GM12878 (cell line): ENCODE measurements around the gene SYMPK. TPM values are rescaled to one million over a fixed set of nuclear protein-coding genes. Genes with fewer than 3 reads are reported as not detected.

Experiments used
- ATAC-seq: fragments of 200-7000 bp; cut with Tn5 transposase; 3 replicates; pipeline ENCODE4 v1.9.1; 2020; ENCODE audit warnings: mild to moderate bottlenecking, moderate library complexity
- BruUV-seq: library from RNA; stranded (reverse); fragments of 400-500 nt; replicated peaks from 2 replicates; lab custom pipeline; 2021; lab: Mats Ljungman, UMichigan
- CTCF ChIA-PET: fragments of 300-600 bp; sonication (Branson Sonifier 250); formaldehyde crosslinking; extraction: SDS; loops from one replicate; lab custom pipeline; 2021; ENCODE audit warnings: inconsistent platforms; lab: Yijun Ruan, JAX
- POLR2A ChIA-PET: fragments of 350-600 bp; formaldehyde crosslinking; extraction: SDS; loops from one replicate; lab custom pipeline; 2021; ENCODE audit warnings: inconsistent platforms; lab: Charles Lee
- RAD21 ChIA-PET: fragments of 300-600 bp; sonication (Branson Sonifier 250); formaldehyde crosslinking; loops from one replicate; lab custom pipeline; 2023; ENCODE audit warnings: antibody characterized with exemption; ENCODE audit not compliant: unreplicated experiment; lab: Charles Lee
- SMC1A ChIA-PET: fragments of 300-600 bp; sonication (Branson Sonifier 250); formaldehyde crosslinking; loops from one replicate; lab custom pipeline; 2023; ENCODE audit not compliant: unreplicated experiment, uncharacterized antibody; lab: Charles Lee
- DNase-seq: peaks from one replicate; pipeline ENCODE4 v3.0.0-alpha.2; 2011; ENCODE audit warnings: low read depth, low spot score
- FAIRE-seq: peaks from 3 replicates; lab custom pipeline; 2011; peaks lifted over from hg19 to GRCh38; lab: Jason Lieb, UNC
- H2AFZ ChIP-seq: 2 replicates; pipeline ENCODE4 v1.6.0; 2011; ENCODE audit warnings: low read depth, low read length, control low read depth; ENCODE audit not compliant: control insufficient read depth
- H3K27ac ChIP-seq: 2 replicates; pipeline ENCODE4 v1.5.1; 2011; ENCODE audit warnings: control low read depth; ENCODE audit not compliant: control insufficient read depth, insufficient read depth
- H3K27me3 ChIP-seq, 2 experiments: replicated peaks in 1 of 2; 2 replicates each; pipeline versions ENCODE4 v1.6.0 to v1.6.1; 2011; ENCODE audit warnings: low read length in 1 of 2; ENCODE audit not compliant: control insufficient read depth in 2 of 2, insufficient read depth in 2 of 2
- H3K36me3 ChIP-seq, 2 experiments: 2 replicates each; pipeline ENCODE4 v1.5.1; 2011; ENCODE audit warnings: low read length in 1 of 2; ENCODE audit not compliant: control insufficient read depth in 2 of 2, insufficient read depth in 2 of 2
- H3K4me1 ChIP-seq: 2 replicates; pipeline ENCODE4 v1.6.1; 2011; ENCODE audit warnings: mild to moderate bottlenecking, low read length, moderate library complexity, mixed read lengths; ENCODE audit not compliant: control insufficient read depth, insufficient read depth
- H3K4me2 ChIP-seq: 2 replicates; pipeline ENCODE4 v1.6.0; 2011; ENCODE audit warnings: control low read depth; ENCODE audit not compliant: control insufficient read depth, insufficient read depth
- H3K4me3 ChIP-seq: fragments of 200-600 bp; sonication (generic); 2 replicates; pipeline ENCODE4 v1.5.1; 2016
- H3K79me2 ChIP-seq: 2 replicates; pipeline ENCODE4 v1.6.0; 2011; ENCODE audit warnings: low read length; ENCODE audit not compliant: control insufficient read depth, insufficient read depth
- H3K9ac ChIP-seq: 2 replicates; pipeline ENCODE4 v1.8.0; 2011; ENCODE audit warnings: low read length, control low read depth, mixed read lengths; ENCODE audit not compliant: control insufficient read depth, insufficient read depth
- H3K9me3 ChIP-seq: replicated peaks from 3 replicates; pipeline ENCODE4 v1.5.1; 2011; ENCODE audit warnings: mild to moderate bottlenecking, low read length; ENCODE audit not compliant: control insufficient read depth, insufficient read depth
- H4K20me1 ChIP-seq: 2 replicates; pipeline ENCODE4 v1.6.0; 2011; ENCODE audit not compliant: control insufficient read depth, insufficient read depth
- ATF7 ChIP-seq: fragments of 450-650 bp; IDR thresholded peaks from 2 replicates; pipeline ENCODE4 v1.6.1; 2016; ENCODE audit warnings: low read depth, mild to moderate bottlenecking
- CBX5 ChIP-seq: sonication (generic); IDR thresholded peaks from 2 replicates; pipeline ENCODE4 v1.6.1; 2016; ENCODE audit warnings: low read depth, moderate library complexity, mild to moderate bottlenecking, inconsistent platforms
- EP300 ChIP-seq, 2 experiments: fragments of 150-350 bp in 1 of 2; IDR thresholded peaks; 2 replicates each; pipeline ENCODE4 v1.6.1; 2011 to 2012; ENCODE audit warnings: low read depth in 2 of 2, low read length in 2 of 2, borderline replicate concordance in 1 of 2, improper control_type of control experiment in 1 of 2, inconsistent platforms in 1 of 2; ENCODE audit not compliant: control insufficient read depth in 1 of 2
- FOS ChIP-seq: IDR thresholded peaks from 3 replicates; pipeline ENCODE4 v1.6.1; 2011; ENCODE audit warnings: borderline replicate concordance; ENCODE audit not compliant: insufficient read length; ENCODE audit errors: extremely low read depth
- HDGF ChIP-seq: fragments of 450-650 bp; IDR thresholded peaks from 2 replicates; pipeline ENCODE4 v1.6.1; 2016; ENCODE audit warnings: antibody characterized with exemption
- IKZF2 ChIP-seq, 2 experiments: fragments of 450-650 bp; IDR thresholded peaks; 2 replicates each; pipeline ENCODE4 v1.6.1; 2017; ENCODE audit warnings: mild to moderate bottlenecking in 2 of 2, moderate library complexity in 2 of 2
- JUNB ChIP-seq: IDR thresholded peaks from 2 replicates; pipeline ENCODE4 v1.6.1; 2016; ENCODE audit warnings: antibody characterized with exemption, mild to moderate bottlenecking
- MYC ChIP-seq: IDR thresholded peaks from 2 replicates; pipeline ENCODE4 v1.6.1; 2011; ENCODE audit warnings: mild to moderate bottlenecking, low read length, moderate library complexity, inconsistent platforms; ENCODE audit not compliant: insufficient read depth, insufficient replicate concordance, insufficient read length, severe bottlenecking
- NBN ChIP-seq: fragments of 450-650 bp; IDR thresholded peaks from 2 replicates; pipeline ENCODE4 v1.6.1; 2016
- NFXL1 ChIP-seq: fragments of 450-650 bp; IDR thresholded peaks from 2 replicates; pipeline ENCODE4 v1.6.1; 2017; ENCODE audit warnings: antibody characterized with exemption, mild to moderate bottlenecking, borderline replicate concordance
- NFYB ChIP-seq: IDR thresholded peaks from 2 replicates; pipeline ENCODE4 v1.6.1; 2011; ENCODE audit warnings: low read depth, mild to moderate bottlenecking, low read length, improper control_type of control experiment, moderate library complexity; ENCODE audit not compliant: insufficient read depth
- SRF ChIP-seq, 2 experiments: IDR thresholded peaks; 2 replicates each; pipeline ENCODE4 v1.6.1; 2011; ENCODE audit warnings: low read depth in 2 of 2, low read length in 2 of 2, mild to moderate bottlenecking in 1 of 2, moderate library complexity in 1 of 2
- WRNIP1 ChIP-seq: IDR thresholded peaks from 2 replicates; pipeline ENCODE4 v1.6.1; 2011; ENCODE audit warnings: low read depth, low read length, improper control_type of control experiment, borderline replicate concordance
- ZNF384 ChIP-seq: IDR thresholded peaks from 2 replicates; pipeline ENCODE4 v1.6.1; 2012; ENCODE audit warnings: low read depth, mild to moderate bottlenecking, low read length, improper control_type of control experiment, borderline replicate concordance
- WGBS: methylation state at CpG from one replicate; pipeline ENCODE4 v1.1.6; 2016; ENCODE audit warnings: low lambda C conversion rate; ENCODE audit not compliant: insufficient replicate concordance, insufficient coverage; ENCODE audit errors: missing lambda C conversion rate; 5-methylcytosine and 5-hydroxymethylcytosine counted together
- in situ Hi-C: fragments of 300-500 bp; cut with MboI; formaldehyde crosslinking; loops from 9 replicates; pipeline ENCODE4 v1.14.3; 2018; ENCODE audit warnings: mixed read lengths
- intact Hi-C: fragments of 100-400 bp; cut with micrococcal nuclease; formaldehyde crosslinking; loops from one replicate; pipeline ENCODE4 v1.14.2; 2022; ENCODE audit not compliant: unreplicated experiment
- polyA plus RNA-seq, 11 experiments: library from polyadenylated mRNA; depleted of rRNA in 4 of 11; unstranded in 6 of 11; stranded (reverse) in 5 of 11; fragments of >200 nt; fragmentation: Nextera tagmentation in 4 of 11; fragmentation: Illumina TruSeq in 1 of 11; extraction: Ambion mirVana in 4 of 11; extraction: Trizol in 1 of 11; gene quantifications; 1 replicate in 1 of 11; 2 replicates in 10 of 11; pipeline versions ENCODE4 v1.2.1 to v1.2.3, GENCODE V29; 2011 to 2016; ENCODE audit warnings: inconsistent platforms in 2 of 11, missing spikeins in 2 of 11, low read depth in 1 of 11
- total RNA-seq, 4 experiments: library from RNA; depleted of rRNA in 3 of 4; stranded (reverse); fragments of >200 nt in 3 of 4; fragmentation: Illumina TruSeq in 1 of 4; extraction: Trizol in 1 of 4; gene quantifications; 2 replicates each; pipeline versions ENCODE4 v1.2.1 to v1.2.3, GENCODE V29; 2013 to 2021
- TF ChIP-seq, protein P1 (sequence below): IDR thresholded peaks from 2 replicates; pipeline ENCODE4 v1.6.1; 2011; ENCODE audit warnings: borderline replicate concordance, low read depth, mild to moderate bottlenecking, moderate library complexity, mixed read lengths, low read length; ENCODE audit not compliant: insufficient read depth; ENCODE audit errors: extremely low read length

SYMPK gene
- total and polyA plus RNA-seq, 10 of the 15 experiments (the other 5 are each of a cell fraction or from before 2014, with no cell fraction given) = 0.49 to 109 (median 42.5) TPM

DNA sequence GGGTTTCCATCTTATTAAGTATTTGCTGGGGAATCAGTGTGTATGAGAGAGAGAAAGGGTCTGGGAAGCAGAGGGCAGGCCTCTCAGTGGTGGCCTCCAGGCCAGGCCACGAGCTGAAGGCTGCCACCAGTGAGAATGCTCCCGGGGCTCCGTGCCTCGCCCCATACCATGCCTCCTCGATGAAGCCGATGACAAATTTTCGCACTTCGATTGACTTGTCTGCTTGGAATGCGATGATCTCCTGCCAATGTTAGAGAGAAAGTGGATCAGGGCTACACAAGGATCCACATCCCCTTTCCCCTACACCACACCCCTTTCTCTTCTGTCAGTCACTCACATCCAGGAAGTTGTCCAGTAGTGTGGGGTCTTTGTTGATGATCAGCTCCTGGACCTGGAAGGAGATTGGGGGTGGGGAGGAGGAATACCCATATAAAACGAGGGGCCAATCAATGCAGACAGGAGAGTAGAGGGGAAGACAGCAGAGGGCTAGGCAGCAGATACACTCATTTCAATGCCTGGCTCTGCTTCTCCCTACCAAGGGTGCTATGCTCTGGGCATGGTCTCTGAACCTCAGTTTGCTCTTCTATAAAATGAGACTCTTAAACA, 10.7 kb downstream of the SYMPK start:
- RAD21 ChIA-PET = no interaction called here
- POLR2A ChIA-PET = no interaction called here
- H3K4me2 ChIP-seq = no peak overlapping the region
- H3K36me3 ChIP-seq = peaks cover 33 to 51% of the 10 kb centered on the region in 2 experiments
- H3K4me3 ChIP-seq = no peak overlapping the region
- CTCF ChIA-PET = interaction anchor here (0.5 to 0.8 kb wide), 2 partner anchors 35 to 55 kb away, joined by 3 to 4 read pairs; no protein-coding TSS in a partner anchor
- intact Hi-C loops (no loop called here), in situ Hi-C loops (no loop called here)
- no peaks in the 10 kb centered on the region for H3K4me1 ChIP-seq
- BruUV-seq = no TSS peak
- no peak for FAIRE-seq
- H3K9ac ChIP-seq = no peak overlapping the region
- no peak overlapping the region for H2AFZ ChIP-seq
- WGBS = 95% methylated on average over 10 of the region's 10 CpGs
- H3K27ac ChIP-seq = no peak overlapping the region
- ATAC-seq = no peak
- peaks cover 2% of the 10 kb centered on the region; the same call in 1 of the 2 replicates for H3K79me2 ChIP-seq
- no peak for DNase-seq
- no peak for TF ChIP-seq NBN
- no peak for TF ChIP-seq EP300 (IDR thresholded peaks at IDR 0.05; ENCODE audit: borderline replicate concordance in 1 of 2, control insufficient read depth in 1 of 2, low read depth in 2 of 2, low read length in 2 of 2)
- no peak for TF ChIP-seq ATF7
- TF ChIP-seq MYC = no peak
- TF ChIP-seq ZNF384 = no peak
- TF ChIP-seq CBX5 = no peak
- TF ChIP-seq NFXL1 = no peak
- TF ChIP-seq JUNB = no peak
- no peak for TF ChIP-seq SRF (IDR thresholded peaks at IDR 0.05; ENCODE audit: low read depth in 2 of 2, low read length in 2 of 2)
- no peak for TF ChIP-seq NFYB
- no peak for TF ChIP-seq WRNIP1
- no peak for TF ChIP-seq IKZF2 (IDR thresholded peaks at IDR 0.05)
- no peak for TF ChIP-seq HDGF
- no peak for TF ChIP-seq FOS
- TF ChIP-seq, protein P1, sequence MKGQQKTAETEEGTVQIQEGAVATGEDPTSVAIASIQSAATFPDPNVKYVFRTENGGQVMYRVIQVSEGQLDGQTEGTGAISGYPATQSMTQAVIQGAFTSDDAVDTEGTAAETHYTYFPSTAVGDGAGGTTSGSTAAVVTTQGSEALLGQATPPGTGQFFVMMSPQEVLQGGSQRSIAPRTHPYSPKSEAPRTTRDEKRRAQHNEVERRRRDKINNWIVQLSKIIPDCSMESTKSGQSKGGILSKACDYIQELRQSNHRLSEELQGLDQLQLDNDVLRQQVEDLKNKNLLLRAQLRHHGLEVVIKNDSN = no peak
- no peaks in the 10 kb centered on the region for H4K20me1 ChIP-seq
- SMC1A ChIA-PET = no interaction called here
- no peaks in the 10 kb centered on the region for H3K9me3 ChIP-seq
- no peaks in the 10 kb centered on the region for H3K27me3 ChIP-seq
